DND-41 (cell line): ENCODE measurements around the gene MSI2.

Source experiments
- EZH2 ChIP-seq: IDR thresholded peaks from 3 replicates; pipeline ENCODE4 v1.6.1; 2012; ENCODE audit warnings: borderline replicate concordance, low read depth, mild to moderate bottlenecking, moderate library complexity, low read length, inconsistent platforms; ENCODE audit not compliant: severe bottlenecking
- TF ChIP-seq, protein P1 (sequence below): IDR thresholded peaks from 2 replicates; pipeline ENCODE4 v1.5.1; 2012; ENCODE audit warnings: borderline replicate concordance, low read length, moderate library complexity, mild to moderate bottlenecking; ENCODE audit not compliant: poor library complexity, severe bottlenecking; ENCODE audit errors: extremely low read depth

DNA sequence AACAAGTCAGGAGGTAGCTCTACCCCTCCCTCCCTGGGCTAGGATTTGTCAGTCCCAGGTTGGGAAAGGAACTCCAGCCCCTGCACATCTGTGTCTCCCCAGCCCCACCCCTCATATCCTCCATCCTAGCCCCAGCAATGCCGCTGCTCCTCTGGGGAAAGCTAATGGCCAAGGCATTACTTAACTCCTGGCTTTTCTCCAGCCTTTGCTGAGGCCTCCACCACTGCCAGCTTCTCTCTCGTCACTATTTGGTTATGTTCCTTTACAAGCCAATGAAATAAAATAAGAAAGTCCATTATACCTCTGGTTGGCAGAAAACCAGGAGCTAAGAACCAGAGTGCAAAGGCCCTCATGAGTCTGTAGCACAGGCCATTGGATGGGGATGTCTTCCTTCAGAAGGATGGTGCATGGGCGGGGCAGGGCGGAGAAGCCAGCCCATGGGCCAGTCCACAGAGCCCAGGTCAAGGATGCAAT, 317.8 kb downstream of the MSI2 start:
- TF ChIP-seq EZH2: no peak
- TF ChIP-seq, protein P1, sequence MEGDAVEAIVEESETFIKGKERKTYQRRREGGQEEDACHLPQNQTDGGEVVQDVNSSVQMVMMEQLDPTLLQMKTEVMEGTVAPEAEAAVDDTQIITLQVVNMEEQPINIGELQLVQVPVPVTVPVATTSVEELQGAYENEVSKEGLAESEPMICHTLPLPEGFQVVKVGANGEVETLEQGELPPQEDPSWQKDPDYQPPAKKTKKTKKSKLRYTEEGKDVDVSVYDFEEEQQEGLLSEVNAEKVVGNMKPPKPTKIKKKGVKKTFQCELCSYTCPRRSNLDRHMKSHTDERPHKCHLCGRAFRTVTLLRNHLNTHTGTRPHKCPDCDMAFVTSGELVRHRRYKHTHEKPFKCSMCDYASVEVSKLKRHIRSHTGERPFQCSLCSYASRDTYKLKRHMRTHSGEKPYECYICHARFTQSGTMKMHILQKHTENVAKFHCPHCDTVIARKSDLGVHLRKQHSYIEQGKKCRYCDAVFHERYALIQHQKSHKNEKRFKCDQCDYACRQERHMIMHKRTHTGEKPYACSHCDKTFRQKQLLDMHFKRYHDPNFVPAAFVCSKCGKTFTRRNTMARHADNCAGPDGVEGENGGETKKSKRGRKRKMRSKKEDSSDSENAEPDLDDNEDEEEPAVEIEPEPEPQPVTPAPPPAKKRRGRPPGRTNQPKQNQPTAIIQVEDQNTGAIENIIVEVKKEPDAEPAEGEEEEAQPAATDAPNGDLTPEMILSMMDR: no peak
